ENCODE results near the gene TRIM37. TPM values are rescaled to one million over a fixed set of nuclear protein-coding genes. Genes with fewer than 3 reads are reported as not detected.

The TRIM37 gene
- total and polyA plus RNA-seq, 2 of the 8 experiments (the other 6 are each of a cell fraction or from before 2014, with no cell fraction given) = 38.2 to 57.0 TPM

DNA sequence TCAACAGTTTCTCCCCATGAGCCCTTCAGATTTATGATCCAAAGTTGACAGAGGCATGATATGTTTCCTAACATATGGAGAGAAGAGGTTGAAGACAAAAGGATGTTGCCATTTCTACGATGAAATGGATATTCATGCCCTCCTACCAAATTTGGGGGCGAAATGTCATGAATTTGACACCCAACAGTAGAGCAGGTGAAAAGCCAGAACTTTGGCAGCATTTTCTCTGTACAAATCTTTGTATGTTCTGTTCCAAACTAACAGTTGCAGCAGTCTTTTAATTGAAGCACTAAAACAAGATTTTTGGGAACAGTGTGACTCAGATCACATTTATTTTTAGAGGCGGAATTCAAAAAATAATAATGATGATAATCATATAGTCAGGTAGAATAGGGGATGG is 130.1 kb downstream of the TRIM37 start (continued):
- TF ChIP-seq CHD7 (IDR thresholded peaks at IDR 0.05; ENCODE audit: insufficient replicate concordance, low read length) (no peak), SAP30 (IDR thresholded peaks at IDR 0.05; ENCODE audit: insufficient read depth, insufficient replicate concordance, low read length) (no peak), CREB1 (IDR thresholded peaks at IDR 0.05) (no peak), CHD1 (IDR thresholded peaks at IDR 0.05; ENCODE audit: low read depth, low read length) (no peak), JUND (IDR thresholded peaks at IDR 0.05; ENCODE audit: low read length) (no peak), EZH2 (IDR thresholded peaks at IDR 0.05; ENCODE audit: low read depth, low read length, severe bottlenecking) (no peak), MAX (IDR thresholded peaks at IDR 0.05) (no peak)

Data from H1 (cell line).